HG02943 (cell line): Measurements from ENCODE around the gene ARHGAP27.

ENCODE experiments used
- ATAC-seq: cut with Tn5 transposase; IDR thresholded peaks from one replicate; pipeline ENCODE4 v1.9.1; 2021; ENCODE audit warnings: mild to moderate bottlenecking, low read depth, moderate library complexity; ENCODE audit not compliant: unreplicated experiment

ARHGAP27 gene

GRCh38 chr17:45388604-45389325 is 43.9 kb downstream of the ARHGAP27 start:
- ATAC-seq: no peak

DNA sequence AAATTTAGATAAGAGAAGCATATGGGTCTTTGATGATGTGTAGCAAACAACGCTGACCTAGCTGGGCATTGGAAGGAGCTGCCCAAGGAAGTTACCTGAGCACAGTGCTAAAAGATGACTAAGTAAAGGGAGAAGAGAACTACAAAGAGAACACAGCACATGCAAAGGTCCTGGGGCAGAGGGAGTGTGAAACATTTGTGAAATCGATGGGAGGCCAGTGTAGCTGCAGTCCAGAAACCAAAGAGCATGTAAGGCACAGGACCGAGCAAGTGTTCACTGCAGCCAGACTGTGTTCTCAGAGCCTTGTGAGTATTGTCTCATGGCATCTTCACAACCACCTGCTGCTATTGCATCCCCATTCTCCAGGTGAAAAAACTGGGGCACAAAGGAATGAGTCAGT is 44.9 kb downstream of the ARHGAP27 start:
- ATAC-seq: no peak

DNA sequence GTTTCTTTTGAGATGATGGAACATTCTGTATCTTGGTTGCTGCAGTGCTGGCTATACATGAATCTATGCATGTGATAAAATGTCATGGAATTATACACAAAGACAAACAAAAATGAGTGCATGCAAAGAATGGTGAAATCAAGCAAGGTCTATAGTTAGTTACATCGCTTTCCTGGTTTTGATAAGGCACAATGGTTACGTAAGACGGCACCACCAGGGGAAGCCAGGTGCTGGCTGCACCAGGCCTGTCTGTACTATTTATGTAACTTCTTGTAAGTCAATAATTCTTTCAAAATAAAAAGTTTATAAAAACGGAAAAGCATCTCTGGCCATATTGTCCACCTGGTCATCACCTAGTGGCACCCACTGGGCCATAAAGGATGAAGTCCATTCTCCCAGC is 46.5 kb downstream of the ARHGAP27 start:
- no peak for ATAC-seq

GRCh38 chr17:45385331-45385997 is 47.2 kb downstream of the ARHGAP27 start:
- ATAC-seq: no peak

- ATAC-seq: no peak
These were observed 47.8 kb downstream of the ARHGAP27 start for GRCh38 chr17:45384789-45385262.

DNA sequence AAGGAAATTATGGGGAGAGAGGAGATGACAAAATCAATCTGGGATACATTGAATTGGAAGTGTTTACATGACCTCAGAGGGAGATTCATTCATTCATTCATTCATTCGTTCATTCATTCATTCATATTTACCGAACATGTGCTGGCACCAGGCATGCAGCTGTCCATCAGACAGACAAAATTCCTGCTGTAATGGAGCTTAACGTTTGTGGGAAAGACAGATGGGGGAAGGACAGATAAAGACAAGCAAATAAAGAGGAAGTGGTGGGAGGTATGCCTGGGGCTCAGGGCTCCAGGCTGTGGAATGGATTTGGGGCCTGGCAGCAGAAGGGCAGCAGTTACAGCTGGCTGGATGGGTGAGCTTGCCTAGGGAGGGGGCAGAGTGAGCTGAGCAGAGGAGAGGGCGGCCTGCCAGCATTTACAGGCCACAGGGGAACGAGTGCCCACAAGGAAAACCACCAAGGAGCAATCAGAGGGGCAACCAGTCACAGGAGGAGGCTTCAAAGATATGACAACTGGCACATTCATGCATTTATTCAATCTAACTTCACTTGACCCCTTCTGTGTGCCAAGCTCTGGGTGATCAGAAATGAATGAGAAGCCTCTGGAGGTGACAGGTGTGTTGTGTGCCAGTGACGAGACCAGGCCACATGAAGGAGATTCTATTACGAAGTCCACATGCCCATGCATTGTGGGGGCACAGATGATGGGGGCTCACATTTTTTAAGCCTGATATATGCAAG is 48.5 kb downstream of the ARHGAP27 start:
- ATAC-seq: no peak

DNA sequence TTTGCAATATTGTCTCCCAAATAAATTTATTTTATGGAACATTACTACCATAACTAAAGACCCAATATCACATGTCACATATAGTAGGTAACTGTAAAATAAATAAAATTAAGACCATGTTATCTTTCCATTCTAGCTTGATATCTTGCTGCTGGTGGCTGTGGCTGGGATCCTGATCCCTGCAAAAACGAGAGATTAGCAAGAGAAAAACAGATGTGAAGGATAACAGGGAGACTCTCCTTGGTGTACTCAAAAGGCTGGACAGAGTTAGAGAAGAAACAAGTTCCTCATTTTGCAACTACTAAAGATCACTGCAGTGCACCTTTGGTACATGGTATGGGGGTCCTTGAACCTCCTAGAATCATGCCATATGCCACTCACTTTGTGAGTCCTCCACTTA is 49.7 kb downstream of the ARHGAP27 start:
- no peak for ATAC-seq

GRCh38 chr17:45382226-45382625 is 50.4 kb downstream of the ARHGAP27 start:
- ATAC-seq: no peak

GRCh38 chr17:45380991-45381390 is 51.7 kb downstream of the ARHGAP27 start:
- ATAC-seq: no peak

GRCh38 chr17:45380046-45380765 is 52.5 kb downstream of the ARHGAP27 start:
- ATAC-seq: no peak

- no peak for ATAC-seq
These were observed 55.3 kb downstream of the ARHGAP27 start for GRCh38 chr17:45377401-45377800.

- ATAC-seq: no peak
These were observed 56.3 kb downstream of the ARHGAP27 start for GRCh38 chr17:45376171-45377005.

- ATAC-seq: no peak
These were observed 58.2 kb downstream of the ARHGAP27 start for GRCh38 chr17:45374501-45374900.

GRCh38 chr17:45372325-45372869 is 60.3 kb downstream of the ARHGAP27 start:
- no peak for ATAC-seq

- ATAC-seq: no peak
These were observed 61.0 kb downstream of the ARHGAP27 start for GRCh38 chr17:45371414-45372324.

DNA sequence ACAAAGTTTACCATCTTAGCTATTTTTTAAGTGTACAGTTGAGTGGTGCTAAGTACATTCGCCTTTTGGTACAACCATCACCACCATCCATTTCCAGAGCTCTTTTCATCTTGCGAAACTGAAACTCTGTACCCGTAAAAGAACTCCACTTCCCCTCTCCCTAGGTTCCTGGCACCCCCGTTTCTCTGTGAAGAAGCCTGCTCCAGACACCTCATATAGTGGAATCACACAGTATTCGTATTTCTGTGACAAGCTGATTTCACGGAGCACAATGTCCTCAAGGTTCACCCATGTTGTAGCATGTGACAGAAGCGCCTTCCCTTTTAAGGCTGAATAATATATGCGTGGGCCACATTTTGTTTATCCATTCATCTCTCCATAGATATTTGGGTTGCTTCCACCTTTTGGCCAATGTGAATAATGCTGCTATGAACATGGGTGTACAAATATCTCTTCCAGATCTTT is 61.7 kb downstream of the ARHGAP27 start:
- no peak for ATAC-seq

DNA sequence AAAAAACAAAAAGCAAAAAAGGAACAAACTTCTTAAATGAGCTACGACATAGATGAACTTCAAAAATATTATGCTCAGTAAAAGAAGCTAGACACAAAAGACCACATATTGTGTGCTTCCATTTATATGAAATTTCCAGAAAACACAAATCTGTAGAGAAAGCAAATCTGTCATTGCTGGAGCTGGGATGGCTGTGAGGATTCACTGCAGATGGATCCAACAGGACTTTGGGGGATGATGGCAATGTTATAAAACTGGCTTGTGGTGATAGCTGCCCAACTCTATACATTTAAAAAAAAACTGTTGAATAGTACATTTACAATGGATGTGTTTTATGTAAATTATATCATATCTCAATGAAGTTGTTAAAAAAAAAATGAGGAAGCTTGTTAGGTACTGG is 63.2 kb downstream of the ARHGAP27 start:
- no peak for ATAC-seq

- no peak for ATAC-seq
These were observed 64.0 kb downstream of the ARHGAP27 start for GRCh38 chr17:45368651-45369050.
